Spleen (tissue), 7 donors: Measurements from ENCODE around the gene OR4N5.

ENCODE experiments used
- CTCF ChIP-seq, 11 experiments: fragments of 200-600 bp in 7 of 11; fragments of 450-650 bp in 4 of 11; sonication (generic) in 4 of 11; IDR thresholded peaks in 8 of 11; conservative IDR thresholded peaks in 3 of 11; 1 replicate in 7 of 11; 2 replicates in 4 of 11; pipeline versions ENCODE4 v1.4.0 to v1.8.0; 2016 to 2021; ENCODE audit warnings: antibody characterized with exemption in 11 of 11, inconsistent platforms in 4 of 11, mild to moderate bottlenecking in 1 of 11
- POLR2A ChIP-seq, 3 donors: fragments of 450-650 bp; IDR thresholded peaks; one replicate each; pipeline ENCODE4 v1.5.1; 2017; ENCODE audit warnings: antibody characterized with exemption in 3 of 3, mild to moderate bottlenecking in 1 of 3
- POLR2AphosphoS5 ChIP-seq, 3 donors: sonication (generic); formaldehyde crosslinking; IDR thresholded peaks; one replicate each; pipeline ENCODE4 v1.5.1; 2017; ENCODE audit warnings: antibody characterized with exemption in 3 of 3
- donor health status: DM: no; HTN: no; CAD: no; lungs with moderate emphysema.
- donor health status: DM: no; HTN: no; CAD: no.
- donor health status: DM: no; HTN: no; CAD: no.

GRCh38 chr14:20164462-20164861, 25.8 kb downstream of the OR4N5 start:
- TF ChIP-seq CTCF (IDR thresholded peaks at IDR 0.05 in 8 of 11, conservative IDR thresholded peaks at IDR 0.05 in 3 of 11) (no peak), POLR2AphosphoS5 (IDR thresholded peaks at IDR 0.05) (no peak), POLR2A (IDR thresholded peaks at IDR 0.05) (no peak)
